Measurements from ENCODE around the gene THSD7B. TPM values are rescaled to one million over a fixed set of nuclear protein-coding genes. Genes with fewer than 3 reads are reported as not detected.

The THSD7B gene
- total and polyA plus RNA-seq, 3 donors from 2014 or later: 0.87 to 2.1 (median 1.1) TPM

- H3K27ac ChIP-seq: no peak overlapping the region
- TF ChIP-seq POLR2A (IDR thresholded peaks at IDR 0.05) (no peak), CTCF (IDR thresholded peaks at IDR 0.05) (no peak)
- intact Hi-C loops (cut with DNase I; ENCODE audit: low total_unique reads): no loop called here
- no peaks in the 10 kb centered on the region for H3K36me3 ChIP-seq (ENCODE audit: low read depth, missing control alignments)
- no peak for DNase-seq
- H3K27me3 ChIP-seq: no peaks in the 10 kb centered on the region
- H3K4me1 ChIP-seq: no peaks in the 10 kb centered on the region
- H3K4me3 ChIP-seq: no peak overlapping the region
- H3K9me3 ChIP-seq: no peaks in the 10 kb centered on the region
Measured at GRCh38 chr2:136798766-136799165, 33.4 kb downstream of the THSD7B start.

GRCh38 chr2:136801661-136802060, 36.3 kb downstream of the THSD7B start:
- H3K27ac ChIP-seq: no peak overlapping the region
- no peaks in the 10 kb centered on the region for H3K27me3 ChIP-seq
- no peaks in the 10 kb centered on the region for H3K9me3 ChIP-seq
- 87 to 94% methylated on average over 4 of the region's 4 CpGs for WGBS, 2 donors
- TF ChIP-seq POLR2A (IDR thresholded peaks at IDR 0.05): no peak
- no peak for TF ChIP-seq CTCF (IDR thresholded peaks at IDR 0.05)
- no peaks in the 10 kb centered on the region for H3K4me1 ChIP-seq
- intact Hi-C loops (cut with DNase I; ENCODE audit: low total_unique reads): no loop called here
- no peaks in the 10 kb centered on the region for H3K36me3 ChIP-seq (ENCODE audit: low read depth, missing control alignments)
- no peak for DNase-seq
- H3K4me3 ChIP-seq: no peak overlapping the region

- no peaks in the 10 kb centered on the region for H3K27me3 ChIP-seq
- H3K4me1 ChIP-seq: no peaks in the 10 kb centered on the region
- TF ChIP-seq CTCF (IDR thresholded peaks at IDR 0.05) (no peak), POLR2A (IDR thresholded peaks at IDR 0.05) (no peak)
- DNase-seq: no peak
- no peaks in the 10 kb centered on the region for H3K36me3 ChIP-seq (ENCODE audit: low read depth, missing control alignments)
- intact Hi-C loops (cut with DNase I; ENCODE audit: low total_unique reads): no loop called here
- H3K27ac ChIP-seq: no peak overlapping the region
- no peak overlapping the region for H3K4me3 ChIP-seq
- 45% methylated on average over 4 of the region's 4 CpGs for WGBS, 2 donors
- no peaks in the 10 kb centered on the region for H3K9me3 ChIP-seq
Measured at GRCh38 chr2:136809998-136810397, 44.7 kb downstream of the THSD7B start.

GRCh38 chr2:136818839-136819238, 53.5 kb downstream of the THSD7B start:
- no peaks in the 10 kb centered on the region for H3K9me3 ChIP-seq
- 61 to 62% methylated on average over 4 of the region's 4 CpGs for WGBS, 2 donors
- TF ChIP-seq POLR2A (IDR thresholded peaks at IDR 0.05): no peak
- TF ChIP-seq CTCF (IDR thresholded peaks at IDR 0.05): no peak
- no peak for DNase-seq
- H3K4me1 ChIP-seq: no peaks in the 10 kb centered on the region
- H3K27me3 ChIP-seq: no peaks in the 10 kb centered on the region
- H3K4me3 ChIP-seq: no peak overlapping the region
- intact Hi-C loops (cut with DNase I; ENCODE audit: low total_unique reads): no loop called here
- no peak overlapping the region for H3K27ac ChIP-seq
- no peaks in the 10 kb centered on the region for H3K36me3 ChIP-seq (ENCODE audit: low read depth, missing control alignments)

GRCh38 chr2:136823291-136823690, 57.9 kb downstream of the THSD7B start:
- H3K9me3 ChIP-seq: no peaks in the 10 kb centered on the region
- 71 to 77% methylated on average over 7 of the region's 7 CpGs for WGBS, 2 donors
- intact Hi-C loops (cut with DNase I; ENCODE audit: low total_unique reads): no loop called here
- TF ChIP-seq POLR2A (IDR thresholded peaks at IDR 0.05): no peak
- no peak for TF ChIP-seq CTCF (IDR thresholded peaks at IDR 0.05)
- no peak overlapping the region for H3K4me3 ChIP-seq
- no peaks in the 10 kb centered on the region for H3K4me1 ChIP-seq
- H3K27me3 ChIP-seq: no peaks in the 10 kb centered on the region
- H3K36me3 ChIP-seq (ENCODE audit: low read depth, missing control alignments): no peaks in the 10 kb centered on the region
- no peak overlapping the region for H3K27ac ChIP-seq
- DNase-seq: no peak
